Measurements from ENCODE around the gene MRPS6. TPM values are rescaled to one million over a fixed set of nuclear protein-coding genes. Genes with fewer than 3 reads are reported as not detected.

Gene MRPS6
- total and polyA plus RNA-seq, 2 experiments from 2014 or later = 54.9 to 201 TPM

GRCh38 chr21:34129039-34129891 lies 55.9 kb downstream of the MRPS6 start:
- no peaks in the 10 kb centered on the region for H4K20me1 ChIP-seq (ENCODE audit: insufficient read depth, poor library complexity, severe bottlenecking)
- H3K9me3 ChIP-seq (ENCODE audit: low read depth) = no peaks in the 10 kb centered on the region
- peak overlapping the region; percentile 88 for H3K27ac ChIP-seq
- WGBS (ENCODE audit: low lambda C conversion rate, missing lambda C conversion rate) = 26% methylated on average over 17 of the region's 17 CpGs
- DNase-seq (ENCODE audit: low spot score) = peak; percentile 85
- peaks cover 46% of the 10 kb centered on the region for H3K4me1 ChIP-seq (ENCODE audit: insufficient read depth)
- no peaks in the 10 kb centered on the region for H3K36me3 ChIP-seq (replicated peaks; ENCODE audit: insufficient read depth, low read depth)
- no peaks in the 10 kb centered on the region for H3K27me3 ChIP-seq
- H3K79me2 ChIP-seq = peaks cover 79% of the 10 kb centered on the region
- H3K4me2 ChIP-seq = peak overlapping the region; percentile 70
- no peaks in the 10 kb centered on the region for H3K9me2 ChIP-seq (replicated peaks; ENCODE audit: insufficient read depth)
- TF ChIP-seq CTCF (IDR thresholded peaks at IDR 0.05; ENCODE audit: poor library complexity) = peak; percentile 55
- no peak for TF ChIP-seq EZH2phosphoT487 (IDR thresholded peaks at IDR 0.05; ENCODE audit: low read depth, severe bottlenecking, unreplicated experiment)
- no peak for TF ChIP-seq EZH2 (IDR thresholded peaks at IDR 0.05; ENCODE audit: borderline replicate concordance)
- H3K4me3 ChIP-seq = no peak overlapping the region
- no peak overlapping the region for H2AFZ ChIP-seq

- peaks cover 46% of the 10 kb centered on the region for H3K4me1 ChIP-seq (ENCODE audit: insufficient read depth)
- WGBS (ENCODE audit: low lambda C conversion rate, missing lambda C conversion rate) = 33% methylated on average over 5 of the region's 5 CpGs
- no peak overlapping the region for H2AFZ ChIP-seq
- H4K20me1 ChIP-seq (ENCODE audit: insufficient read depth, poor library complexity, severe bottlenecking) = no peaks in the 10 kb centered on the region
- H3K9me3 ChIP-seq (ENCODE audit: low read depth) = no peaks in the 10 kb centered on the region
- no peaks in the 10 kb centered on the region for H3K36me3 ChIP-seq (replicated peaks; ENCODE audit: insufficient read depth, low read depth)
- peak; percentile 52 for DNase-seq (ENCODE audit: low spot score)
- TF ChIP-seq EZH2phosphoT487 (IDR thresholded peaks at IDR 0.05; ENCODE audit: low read depth, severe bottlenecking, unreplicated experiment) (no peak), CTCF (IDR thresholded peaks at IDR 0.05; ENCODE audit: poor library complexity) (no peak), EZH2 (IDR thresholded peaks at IDR 0.05; ENCODE audit: borderline replicate concordance) (no peak)
- peak overlapping the region; percentile 88 for H3K27ac ChIP-seq
- H3K4me3 ChIP-seq = no peak overlapping the region
- no peaks in the 10 kb centered on the region for H3K27me3 ChIP-seq
- H3K9me2 ChIP-seq (replicated peaks; ENCODE audit: insufficient read depth) = no peaks in the 10 kb centered on the region
- H3K4me2 ChIP-seq = peak overlapping the region; percentile 70
- H3K79me2 ChIP-seq = peaks cover 79% of the 10 kb centered on the region
These were observed 56.7 kb downstream of the MRPS6 start for GRCh38 chr21:34129901-34130715.

GRCh38 chr21:34130716-34130985 lies 57.3 kb downstream of the MRPS6 start:
- no peaks in the 10 kb centered on the region for H3K36me3 ChIP-seq (replicated peaks; ENCODE audit: insufficient read depth, low read depth)
- H4K20me1 ChIP-seq (ENCODE audit: insufficient read depth, poor library complexity, severe bottlenecking) = no peaks in the 10 kb centered on the region
- no peaks in the 10 kb centered on the region for H3K9me3 ChIP-seq (ENCODE audit: low read depth)
- peak overlapping the region; percentile 70 for H3K4me2 ChIP-seq
- H3K27ac ChIP-seq = peak overlapping the region; percentile 88
- DNase-seq (ENCODE audit: low spot score) = no peak
- no peaks in the 10 kb centered on the region for H3K27me3 ChIP-seq
- H3K79me2 ChIP-seq = peaks cover 77% of the 10 kb centered on the region
- no peak overlapping the region for H2AFZ ChIP-seq
- TF ChIP-seq CTCF (IDR thresholded peaks at IDR 0.05; ENCODE audit: poor library complexity) = no peak
- TF ChIP-seq EZH2 (IDR thresholded peaks at IDR 0.05; ENCODE audit: borderline replicate concordance) = no peak
- TF ChIP-seq EZH2phosphoT487 (IDR thresholded peaks at IDR 0.05; ENCODE audit: low read depth, severe bottlenecking, unreplicated experiment) = no peak
- WGBS (ENCODE audit: low lambda C conversion rate, missing lambda C conversion rate) = 73% methylated on average over 2 of the region's 2 CpGs
- H3K9me2 ChIP-seq (replicated peaks; ENCODE audit: insufficient read depth) = no peaks in the 10 kb centered on the region
- H3K4me3 ChIP-seq = no peak overlapping the region
- peaks cover 46% of the 10 kb centered on the region for H3K4me1 ChIP-seq (ENCODE audit: insufficient read depth)

All from hepatocyte (in vitro differentiated cells).